GM23338 (cell line): ENCODE data around the gene ZNF511. TPM values are rescaled to one million over a fixed set of nuclear protein-coding genes. Genes with fewer than 3 reads are reported as not detected.

Experiments used
- EZH2phosphoT487 ChIP-seq: fragments of 200-600 bp; sonication (generic); IDR thresholded peaks from one replicate; pipeline ENCODE4 v1.8.1; 2018; ENCODE audit warnings: antibody characterized with exemption; ENCODE audit not compliant: unreplicated experiment
- JUNB ChIP-seq: IDR thresholded peaks from one replicate; pipeline ENCODE4 v1.6.1; 2016; ENCODE audit warnings: antibody characterized with exemption; ENCODE audit not compliant: unreplicated experiment
- NANOG ChIP-seq: IDR thresholded peaks from 2 replicates; pipeline ENCODE4 v1.6.1; 2016; ENCODE audit warnings: antibody characterized with exemption, borderline replicate concordance
- STAT1 ChIP-seq: IDR thresholded peaks from one replicate; pipeline ENCODE4 v1.6.1; 2016; ENCODE audit warnings: antibody characterized with exemption; ENCODE audit not compliant: unreplicated experiment
- ZNF114 ChIP-seq: fragments of 250-450 bp; sonication (Bioruptor Pico); IDR thresholded peaks from 2 replicates; pipeline ENCODE4 v1.5.0; 2020; ENCODE audit warnings: mild to moderate bottlenecking, moderate library complexity
- ZNF331 ChIP-seq: fragments of 250-450 bp; sonication (Bioruptor Pico); IDR thresholded peaks from 2 replicates; pipeline ENCODE4 v1.5.0; 2020; ENCODE audit warnings: low read depth, mild to moderate bottlenecking, moderate library complexity
- polyA plus RNA-seq: library from polyadenylated mRNA; unstranded; fragments of >200 nt; fragmentation: Nextera tagmentation; extraction: Ambion mirVana; gene quantifications from 2 replicates; pipeline ENCODE4 v1.2.1, GENCODE V29; 2016
- total RNA-seq: library from RNA; depleted of rRNA; stranded (reverse); fragments of >200 nt; shearing (Covaris generic); gene quantifications from 2 replicates; pipeline ENCODE4 v1.2.3, GENCODE V29; 2014
- TF ChIP-seq, protein P1 (sequence below): fragments of 250-450 bp; sonication (Bioruptor Pico); IDR thresholded peaks from 2 replicates; pipeline ENCODE4 v1.5.0; 2020; ENCODE audit warnings: mild to moderate bottlenecking, moderate library complexity
- TF ChIP-seq, protein P2 (sequence below), 2 experiments: fragments of 200-600 bp in 1 of 2; sonication (generic) in 1 of 2; conservative IDR thresholded peaks; 2 replicates each; pipeline versions ENCODE4 v1.5.1 to v1.6.1; 2016 to 2017; ENCODE audit warnings: antibody characterized with exemption in 2 of 2, low read depth in 2 of 2, mild to moderate bottlenecking in 2 of 2, moderate library complexity in 1 of 2
- TF ChIP-seq, protein P3 (sequence below): IDR thresholded peaks from one replicate; pipeline ENCODE4 v1.6.1; 2018; ENCODE audit warnings: antibody characterized with exemption; ENCODE audit not compliant: unreplicated experiment
- TF ChIP-seq, protein P4 (sequence below): IDR thresholded peaks from 2 replicates; pipeline ENCODE4 v1.6.1; 2016; ENCODE audit warnings: antibody characterized with exemption

Gene ZNF511
- total and polyA plus RNA-seq, 2 experiments from 2014 or later = 41.3 to 104 TPM

DNA sequence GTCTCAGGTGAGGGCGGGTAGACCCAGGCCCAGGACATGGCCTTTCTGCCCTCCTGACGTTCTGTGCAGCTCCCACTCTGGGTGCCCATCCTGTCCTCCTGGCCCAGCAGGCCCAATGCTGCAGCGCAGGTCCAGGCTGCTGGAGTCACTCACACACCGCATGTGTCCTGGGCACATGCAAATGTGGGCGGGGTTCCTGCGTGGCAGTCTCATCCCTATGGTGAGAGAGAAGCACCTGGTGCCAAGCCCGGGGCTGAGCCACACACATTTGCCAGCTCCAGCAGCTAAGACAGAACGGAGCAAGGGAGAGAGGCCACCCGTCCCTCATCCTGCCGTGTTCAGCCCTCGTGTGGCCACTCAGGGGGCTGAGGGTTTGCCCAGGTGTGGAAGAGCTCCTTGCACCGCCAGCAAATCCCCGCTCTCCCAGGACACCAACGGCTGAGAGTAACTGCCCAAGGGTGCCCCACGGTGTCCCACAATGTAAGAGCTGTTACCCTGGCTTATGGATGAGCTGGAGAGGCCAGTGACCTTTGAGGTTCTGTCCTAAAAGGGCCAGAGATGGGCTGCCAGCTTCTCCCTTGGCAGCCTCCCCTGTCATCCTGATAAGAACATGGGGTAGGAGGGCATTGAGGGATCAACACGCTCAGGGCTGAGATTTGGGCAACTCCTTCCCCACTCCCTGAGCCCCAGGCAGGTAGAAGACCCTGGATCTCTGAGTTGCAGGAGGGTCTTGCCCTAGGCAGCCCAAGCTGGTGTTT lies 44.7 kb downstream of the ZNF511 start (continued):
- TF ChIP-seq, protein P1, sequence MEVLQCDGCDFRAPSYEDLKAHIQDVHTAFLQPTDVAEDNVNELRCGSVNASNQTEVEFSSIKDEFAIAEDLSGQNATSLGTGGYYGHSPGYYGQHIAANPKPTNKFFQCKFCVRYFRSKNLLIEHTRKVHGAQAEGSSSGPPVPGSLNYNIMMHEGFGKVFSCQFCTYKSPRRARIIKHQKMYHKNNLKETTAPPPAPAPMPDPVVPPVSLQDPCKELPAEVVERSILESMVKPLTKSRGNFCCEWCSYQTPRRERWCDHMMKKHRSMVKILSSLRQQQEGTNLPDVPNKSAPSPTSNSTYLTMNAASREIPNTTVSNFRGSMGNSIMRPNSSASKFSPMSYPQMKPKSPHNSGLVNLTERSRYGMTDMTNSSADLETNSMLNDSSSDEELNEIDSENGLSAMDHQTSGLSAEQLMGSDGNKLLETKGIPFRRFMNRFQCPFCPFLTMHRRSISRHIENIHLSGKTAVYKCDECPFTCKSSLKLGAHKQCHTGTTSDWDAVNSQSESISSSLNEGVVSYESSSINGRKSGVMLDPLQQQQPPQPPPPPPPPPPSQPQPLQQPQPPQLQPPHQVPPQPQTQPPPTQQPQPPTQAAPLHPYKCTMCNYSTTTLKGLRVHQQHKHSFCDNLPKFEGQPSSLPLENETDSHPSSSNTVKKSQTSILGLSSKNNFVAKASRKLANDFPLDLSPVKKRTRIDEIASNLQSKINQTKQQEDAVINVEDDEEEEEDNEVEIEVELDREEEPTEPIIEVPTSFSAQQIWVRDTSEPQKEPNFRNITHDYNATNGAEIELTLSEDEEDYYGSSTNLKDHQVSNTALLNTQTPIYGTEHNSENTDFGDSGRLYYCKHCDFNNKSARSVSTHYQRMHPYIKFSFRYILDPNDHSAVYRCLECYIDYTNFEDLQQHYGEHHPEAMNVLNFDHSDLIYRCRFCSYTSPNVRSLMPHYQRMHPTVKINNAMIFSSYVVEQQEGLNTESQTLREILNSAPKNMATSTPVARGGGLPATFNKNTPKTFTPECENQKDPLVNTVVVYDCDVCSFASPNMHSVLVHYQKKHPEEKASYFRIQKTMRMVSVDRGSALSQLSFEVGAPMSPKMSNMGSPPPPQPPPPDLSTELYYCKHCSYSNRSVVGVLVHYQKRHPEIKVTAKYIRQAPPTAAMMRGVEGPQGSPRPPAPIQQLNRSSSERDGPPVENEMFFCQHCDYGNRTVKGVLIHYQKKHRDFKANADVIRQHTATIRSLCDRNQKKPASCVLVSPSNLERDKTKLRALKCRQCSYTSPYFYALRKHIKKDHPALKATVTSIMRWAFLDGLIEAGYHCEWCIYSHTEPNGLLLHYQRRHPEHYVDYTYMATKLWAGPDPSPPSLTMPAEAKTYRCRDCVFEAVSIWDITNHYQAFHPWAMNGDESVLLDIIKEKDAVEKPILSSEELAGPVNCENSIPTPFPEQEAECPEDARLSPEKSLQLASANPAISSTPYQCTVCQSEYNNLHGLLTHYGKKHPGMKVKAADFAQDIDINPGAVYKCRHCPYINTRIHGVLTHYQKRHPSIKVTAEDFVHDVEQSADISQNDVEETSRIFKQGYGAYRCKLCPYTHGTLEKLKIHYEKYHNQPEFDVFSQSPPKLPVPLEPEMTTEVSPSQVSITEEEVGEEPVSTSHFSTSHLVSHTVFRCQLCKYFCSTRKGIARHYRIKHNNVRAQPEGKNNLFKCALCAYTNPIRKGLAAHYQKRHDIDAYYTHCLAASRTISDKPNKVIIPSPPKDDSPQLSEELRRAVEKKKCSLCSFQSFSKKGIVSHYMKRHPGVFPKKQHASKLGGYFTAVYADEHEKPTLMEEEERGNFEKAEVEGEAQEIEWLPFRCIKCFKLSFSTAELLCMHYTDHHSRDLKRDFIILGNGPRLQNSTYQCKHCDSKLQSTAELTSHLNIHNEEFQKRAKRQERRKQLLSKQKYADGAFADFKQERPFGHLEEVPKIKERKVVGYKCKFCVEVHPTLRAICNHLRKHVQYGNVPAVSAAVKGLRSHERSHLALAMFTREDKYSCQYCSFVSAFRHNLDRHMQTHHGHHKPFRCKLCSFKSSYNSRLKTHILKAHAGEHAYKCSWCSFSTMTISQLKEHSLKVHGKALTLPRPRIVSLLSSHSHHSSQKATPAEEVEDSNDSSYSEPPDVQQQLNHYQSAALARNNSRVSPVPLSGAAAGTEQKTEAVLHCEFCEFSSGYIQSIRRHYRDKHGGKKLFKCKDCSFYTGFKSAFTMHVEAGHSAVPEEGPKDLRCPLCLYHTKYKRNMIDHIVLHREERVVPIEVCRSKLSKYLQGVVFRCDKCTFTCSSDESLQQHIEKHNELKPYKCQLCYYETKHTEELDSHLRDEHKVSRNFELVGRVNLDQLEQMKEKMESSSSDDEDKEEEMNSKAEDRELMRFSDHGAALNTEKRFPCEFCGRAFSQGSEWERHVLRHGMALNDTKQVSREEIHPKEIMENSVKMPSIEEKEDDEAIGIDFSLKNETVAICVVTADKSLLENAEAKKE (CRISPR knock-in tag) = no peak
- TF ChIP-seq EZH2phosphoT487 (no peak), STAT1 (no peak), ZNF331 (no peak), ZNF114 (CRISPR knock-in tag) (no peak), JUNB (no peak), NANOG (no peak)
- TF ChIP-seq, protein P2, sequence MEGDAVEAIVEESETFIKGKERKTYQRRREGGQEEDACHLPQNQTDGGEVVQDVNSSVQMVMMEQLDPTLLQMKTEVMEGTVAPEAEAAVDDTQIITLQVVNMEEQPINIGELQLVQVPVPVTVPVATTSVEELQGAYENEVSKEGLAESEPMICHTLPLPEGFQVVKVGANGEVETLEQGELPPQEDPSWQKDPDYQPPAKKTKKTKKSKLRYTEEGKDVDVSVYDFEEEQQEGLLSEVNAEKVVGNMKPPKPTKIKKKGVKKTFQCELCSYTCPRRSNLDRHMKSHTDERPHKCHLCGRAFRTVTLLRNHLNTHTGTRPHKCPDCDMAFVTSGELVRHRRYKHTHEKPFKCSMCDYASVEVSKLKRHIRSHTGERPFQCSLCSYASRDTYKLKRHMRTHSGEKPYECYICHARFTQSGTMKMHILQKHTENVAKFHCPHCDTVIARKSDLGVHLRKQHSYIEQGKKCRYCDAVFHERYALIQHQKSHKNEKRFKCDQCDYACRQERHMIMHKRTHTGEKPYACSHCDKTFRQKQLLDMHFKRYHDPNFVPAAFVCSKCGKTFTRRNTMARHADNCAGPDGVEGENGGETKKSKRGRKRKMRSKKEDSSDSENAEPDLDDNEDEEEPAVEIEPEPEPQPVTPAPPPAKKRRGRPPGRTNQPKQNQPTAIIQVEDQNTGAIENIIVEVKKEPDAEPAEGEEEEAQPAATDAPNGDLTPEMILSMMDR (conservative IDR thresholded peaks at IDR 0.05; ENCODE audit: low read depth in 2 of 2) = no peak
- TF ChIP-seq, protein P3, sequence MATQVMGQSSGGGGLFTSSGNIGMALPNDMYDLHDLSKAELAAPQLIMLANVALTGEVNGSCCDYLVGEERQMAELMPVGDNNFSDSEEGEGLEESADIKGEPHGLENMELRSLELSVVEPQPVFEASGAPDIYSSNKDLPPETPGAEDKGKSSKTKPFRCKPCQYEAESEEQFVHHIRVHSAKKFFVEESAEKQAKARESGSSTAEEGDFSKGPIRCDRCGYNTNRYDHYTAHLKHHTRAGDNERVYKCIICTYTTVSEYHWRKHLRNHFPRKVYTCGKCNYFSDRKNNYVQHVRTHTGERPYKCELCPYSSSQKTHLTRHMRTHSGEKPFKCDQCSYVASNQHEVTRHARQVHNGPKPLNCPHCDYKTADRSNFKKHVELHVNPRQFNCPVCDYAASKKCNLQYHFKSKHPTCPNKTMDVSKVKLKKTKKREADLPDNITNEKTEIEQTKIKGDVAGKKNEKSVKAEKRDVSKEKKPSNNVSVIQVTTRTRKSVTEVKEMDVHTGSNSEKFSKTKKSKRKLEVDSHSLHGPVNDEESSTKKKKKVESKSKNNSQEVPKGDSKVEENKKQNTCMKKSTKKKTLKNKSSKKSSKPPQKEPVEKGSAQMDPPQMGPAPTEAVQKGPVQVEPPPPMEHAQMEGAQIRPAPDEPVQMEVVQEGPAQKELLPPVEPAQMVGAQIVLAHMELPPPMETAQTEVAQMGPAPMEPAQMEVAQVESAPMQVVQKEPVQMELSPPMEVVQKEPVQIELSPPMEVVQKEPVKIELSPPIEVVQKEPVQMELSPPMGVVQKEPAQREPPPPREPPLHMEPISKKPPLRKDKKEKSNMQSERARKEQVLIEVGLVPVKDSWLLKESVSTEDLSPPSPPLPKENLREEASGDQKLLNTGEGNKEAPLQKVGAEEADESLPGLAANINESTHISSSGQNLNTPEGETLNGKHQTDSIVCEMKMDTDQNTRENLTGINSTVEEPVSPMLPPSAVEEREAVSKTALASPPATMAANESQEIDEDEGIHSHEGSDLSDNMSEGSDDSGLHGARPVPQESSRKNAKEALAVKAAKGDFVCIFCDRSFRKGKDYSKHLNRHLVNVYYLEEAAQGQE = no peak
- TF ChIP-seq, protein P4, sequence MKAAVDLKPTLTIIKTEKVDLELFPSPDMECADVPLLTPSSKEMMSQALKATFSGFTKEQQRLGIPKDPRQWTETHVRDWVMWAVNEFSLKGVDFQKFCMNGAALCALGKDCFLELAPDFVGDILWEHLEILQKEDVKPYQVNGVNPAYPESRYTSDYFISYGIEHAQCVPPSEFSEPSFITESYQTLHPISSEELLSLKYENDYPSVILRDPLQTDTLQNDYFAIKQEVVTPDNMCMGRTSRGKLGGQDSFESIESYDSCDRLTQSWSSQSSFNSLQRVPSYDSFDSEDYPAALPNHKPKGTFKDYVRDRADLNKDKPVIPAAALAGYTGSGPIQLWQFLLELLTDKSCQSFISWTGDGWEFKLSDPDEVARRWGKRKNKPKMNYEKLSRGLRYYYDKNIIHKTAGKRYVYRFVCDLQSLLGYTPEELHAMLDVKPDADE = no peak
